Measurements from ENCODE around the gene RAD21L1.

The RAD21L1 gene

DNA sequence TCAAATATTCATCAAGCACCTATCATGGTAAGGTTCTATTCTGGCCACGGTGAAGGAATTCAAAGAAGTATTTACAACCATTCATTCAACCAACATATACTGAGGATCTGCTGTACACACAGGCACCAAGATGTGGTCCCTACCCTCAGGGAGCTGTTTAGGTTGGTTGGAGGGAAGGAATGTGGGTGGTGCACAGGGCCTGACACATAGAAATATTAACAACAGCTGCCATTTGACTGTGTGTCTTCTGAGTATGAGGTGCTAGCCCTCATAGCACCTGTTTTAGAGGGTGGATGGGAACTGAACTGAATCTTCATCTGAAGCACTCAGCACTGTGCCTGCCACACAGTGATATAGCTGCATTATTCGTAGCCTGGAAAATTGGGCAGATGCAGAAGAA, 47.5 kb downstream of the RAD21L1 start:
- DNase-seq (ENCODE audit: low spot score) = no peak

- DNase-seq (ENCODE audit: low spot score) = no peak
Measured at GRCh38 chr20:1274485-1275311, 48.9 kb downstream of the RAD21L1 start.

DNA sequence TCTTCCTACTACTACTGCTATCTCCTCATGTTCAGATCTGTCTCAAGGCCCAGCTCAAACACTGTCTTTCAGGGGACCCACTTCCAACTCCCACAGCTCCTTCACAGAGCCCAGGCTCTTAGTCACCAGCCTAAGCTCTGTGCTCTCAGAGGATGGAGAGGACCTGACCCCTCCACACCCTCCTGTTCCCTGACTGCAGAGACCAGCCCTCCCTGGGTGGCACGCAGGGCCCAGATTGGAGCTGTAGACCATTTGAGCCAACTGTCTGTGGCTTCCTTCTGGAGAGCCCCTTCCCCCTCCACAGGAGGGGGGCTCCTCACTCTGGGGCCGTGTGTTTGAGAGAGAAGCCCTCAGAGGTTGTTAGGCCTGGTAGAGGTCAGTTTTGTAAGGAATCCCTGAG, 50.1 kb downstream of the RAD21L1 start:
- DNase-seq (ENCODE audit: low spot score) = no peak

DNA sequence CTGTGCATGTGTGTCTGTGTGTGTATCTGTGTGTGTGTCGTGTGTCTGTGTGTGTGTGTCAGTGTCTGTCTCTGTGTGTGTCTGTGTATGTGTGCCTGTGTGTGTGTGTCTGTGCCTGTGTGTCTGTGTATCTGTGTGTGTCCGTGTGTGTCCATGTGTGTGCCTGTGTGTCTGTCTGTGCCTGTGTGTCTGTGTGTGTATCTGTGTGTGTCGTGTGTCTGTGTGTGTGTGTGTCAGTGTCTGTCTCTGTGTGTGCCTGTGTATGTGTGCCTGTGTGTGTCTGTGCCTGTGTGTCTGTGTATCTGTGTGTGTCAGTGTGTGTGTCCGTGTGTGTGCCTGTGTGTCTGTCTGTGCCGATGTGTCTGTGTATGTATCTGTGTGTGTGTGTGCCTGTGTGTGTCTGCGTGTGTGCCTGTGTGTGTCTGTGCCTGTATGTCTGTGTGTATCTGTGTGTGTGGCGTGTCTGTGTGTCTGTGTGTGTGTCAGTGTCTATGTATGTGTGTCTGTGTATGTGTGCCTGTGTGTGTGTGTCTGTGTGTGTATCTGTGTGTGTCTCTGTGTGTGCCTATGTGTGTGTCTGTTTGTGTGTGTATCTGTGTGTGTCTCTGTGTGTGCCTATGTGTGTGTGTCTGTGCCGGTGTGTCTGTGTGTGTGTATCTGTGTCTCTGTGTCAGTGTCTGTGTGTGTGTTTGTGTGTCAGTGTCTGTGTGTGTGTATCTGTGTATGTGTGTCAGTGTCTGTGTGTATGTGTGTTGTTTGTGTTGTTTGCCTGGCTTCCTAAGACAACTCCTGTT, 51.9 kb downstream of the RAD21L1 start:
- DNase-seq (ENCODE audit: low spot score) = no peak

DNA sequence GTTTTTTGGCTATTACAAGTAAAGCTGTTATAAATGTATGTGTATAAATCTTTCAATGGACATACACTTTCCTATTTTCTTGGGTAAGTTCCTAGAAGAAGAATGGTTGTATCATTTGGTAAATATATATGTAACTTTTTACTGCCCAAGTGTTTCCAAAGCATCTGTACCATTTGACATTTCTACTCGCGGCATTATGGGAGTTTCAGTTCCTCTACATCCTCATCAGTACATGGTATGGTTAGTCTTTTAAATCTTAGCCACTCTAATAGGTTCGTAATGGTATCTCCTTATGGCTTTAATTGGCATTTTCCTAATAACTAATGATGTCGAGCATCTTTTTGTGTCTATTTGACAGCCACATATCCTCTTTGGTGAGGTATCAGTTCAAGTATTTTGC, 53.1 kb downstream of the RAD21L1 start:
- no peak for DNase-seq (ENCODE audit: low spot score)

- no peak for DNase-seq (ENCODE audit: low spot score)
Measured at GRCh38 chr20:1280195-1281102, 54.6 kb downstream of the RAD21L1 start.

GRCh38 chr20:1281279-1282057, 55.6 kb downstream of the RAD21L1 start:
- no peak for DNase-seq (ENCODE audit: low spot score)

DNA sequence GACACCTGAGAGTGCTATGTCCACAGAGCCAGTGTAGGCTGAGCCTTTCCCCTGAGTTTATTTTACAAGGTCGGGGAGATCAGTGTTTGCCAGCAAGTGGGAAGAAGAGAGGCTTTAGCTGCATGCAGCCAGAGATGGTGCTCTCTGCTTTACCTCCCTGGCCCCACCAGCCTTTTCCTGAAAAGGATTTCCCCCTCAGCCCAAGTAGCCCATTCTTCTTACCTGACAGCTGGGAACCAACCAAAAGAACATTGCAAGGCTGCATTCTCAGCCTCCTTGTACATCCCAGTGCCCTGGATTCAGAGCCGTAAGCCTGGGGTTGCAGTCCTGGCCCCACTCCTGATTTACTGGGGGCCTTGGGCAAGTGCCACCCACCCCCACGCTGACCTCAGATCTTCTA, 57.1 kb downstream of the RAD21L1 start:
- DNase-seq (ENCODE audit: low spot score) = no peak

DNA sequence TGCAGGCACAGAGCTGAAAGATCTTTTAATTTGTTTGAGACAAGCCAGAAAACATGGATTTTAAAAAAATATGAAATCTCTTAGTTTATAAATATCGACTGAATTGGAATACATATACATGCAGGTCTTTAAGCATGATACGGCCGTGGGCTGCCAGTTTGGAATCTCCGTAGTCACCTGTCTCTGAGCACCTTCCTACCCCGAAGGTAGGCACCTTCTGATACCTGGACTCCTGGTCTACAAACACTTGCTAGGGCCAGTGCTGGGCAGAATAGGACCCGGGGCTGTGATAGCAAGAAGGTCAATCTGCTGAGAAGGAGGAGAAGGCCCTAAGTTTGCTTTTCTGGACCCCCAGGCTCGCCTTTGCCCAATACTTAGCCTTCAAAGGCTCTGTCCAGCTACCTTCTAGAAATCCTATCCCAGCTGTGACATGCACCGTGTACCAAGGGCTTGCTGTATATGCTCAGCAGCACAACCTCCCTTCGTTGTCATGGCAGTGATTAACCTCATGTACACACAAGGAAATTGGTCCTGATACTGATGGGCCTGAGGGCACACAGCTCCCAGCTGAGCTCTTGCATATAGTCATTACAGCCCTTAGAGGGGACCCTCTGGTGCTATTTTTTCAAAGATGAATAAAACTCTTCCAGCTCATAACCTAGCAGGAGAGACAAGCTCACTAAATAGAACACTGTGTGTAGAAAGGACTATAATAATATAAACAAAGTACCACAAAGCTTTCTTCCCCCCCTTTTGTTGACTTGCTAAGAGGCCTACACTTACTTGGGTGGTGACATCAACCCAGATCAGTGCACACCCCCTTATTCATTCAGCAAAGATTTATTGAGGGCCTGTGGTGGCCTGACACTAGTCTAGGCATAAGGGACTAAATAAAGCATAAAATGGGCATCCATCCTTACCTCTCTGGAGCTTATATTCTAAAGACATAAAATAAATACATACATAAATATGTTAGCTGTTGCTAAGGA, 58.0 kb downstream of the RAD21L1 start:
- DNase-seq (ENCODE audit: low spot score) = no peak

DNA sequence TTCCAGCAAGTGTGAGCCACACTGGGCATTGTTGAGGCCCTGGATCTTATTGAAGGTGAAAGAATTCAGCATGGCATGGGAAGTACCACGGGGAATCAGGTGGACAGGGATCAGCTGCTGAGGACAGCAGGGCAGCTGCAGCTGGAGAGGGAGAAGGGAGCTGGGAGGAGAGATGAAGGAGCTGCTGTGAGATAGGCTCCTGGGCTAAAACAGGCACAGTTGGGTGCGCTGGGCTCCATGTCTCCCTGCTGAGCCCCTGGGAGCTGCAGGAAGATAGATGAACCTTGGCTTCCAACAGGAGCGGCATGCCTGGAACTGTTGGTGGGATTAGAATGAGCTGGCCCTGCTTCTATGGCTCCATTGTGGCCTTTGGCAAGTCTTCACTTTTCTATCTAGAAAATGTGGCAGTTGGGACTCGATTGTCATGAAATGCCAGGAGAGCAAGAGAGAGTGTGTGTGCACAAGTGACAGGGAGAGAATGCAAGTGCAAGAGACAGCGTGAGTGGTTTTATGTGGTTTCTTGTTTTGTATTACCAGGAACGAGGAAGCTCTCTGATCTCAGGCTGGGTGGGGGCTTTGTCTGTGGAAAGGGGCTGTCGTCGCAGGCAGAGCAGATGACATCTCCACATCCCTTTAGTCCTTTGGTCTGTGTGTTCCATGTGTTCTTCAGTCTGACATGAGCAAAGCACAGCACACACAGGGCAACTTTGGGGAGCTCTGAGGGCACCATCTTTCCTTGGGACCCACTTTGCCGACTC, 60.6 kb downstream of the RAD21L1 start:
- no peak for DNase-seq (ENCODE audit: low spot score)

- no peak for DNase-seq (ENCODE audit: low spot score)
Measured at GRCh38 chr20:1287306-1287705, 61.5 kb downstream of the RAD21L1 start.

DNA sequence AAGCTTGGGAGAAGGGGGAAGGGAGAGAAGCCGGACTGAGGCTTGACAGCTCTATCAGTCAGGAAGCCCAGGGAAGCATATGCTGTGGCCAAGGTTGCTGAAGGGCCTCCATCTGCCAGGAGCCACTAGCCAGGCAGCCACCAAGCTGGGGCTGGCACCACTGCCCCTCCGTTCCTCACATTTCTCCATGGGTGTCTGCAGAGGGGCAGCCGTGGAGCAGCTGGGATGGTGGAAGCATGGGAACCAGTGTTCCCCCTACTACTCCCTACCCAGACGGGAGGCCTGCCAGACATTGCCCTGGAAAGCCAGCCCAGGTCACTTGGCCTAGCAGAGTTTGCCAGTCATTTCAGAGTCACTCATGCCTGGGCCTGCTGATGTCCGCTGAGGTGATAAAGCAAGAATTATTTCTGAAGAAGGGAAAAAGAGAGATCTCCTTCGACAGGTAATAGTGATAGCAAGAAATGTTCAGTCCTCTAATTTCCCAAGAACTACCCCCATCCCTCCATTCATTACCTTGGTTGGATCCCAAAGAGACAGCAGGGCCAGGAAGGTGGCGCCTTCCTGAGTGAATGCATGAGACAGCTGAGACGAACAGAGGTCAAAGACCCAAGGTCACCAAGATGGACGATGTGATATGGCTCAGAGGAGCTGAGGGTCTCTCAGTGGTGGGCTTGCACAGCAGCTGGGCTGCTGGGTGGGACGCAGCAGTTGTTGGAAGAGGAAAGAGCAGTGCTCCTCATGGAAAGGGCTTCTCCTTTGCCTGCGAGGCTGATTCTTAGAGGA, 62.1 kb downstream of the RAD21L1 start:
- DNase-seq (ENCODE audit: low spot score) = no peak

GRCh38 chr20:1291191-1291741, 65.4 kb downstream of the RAD21L1 start:
- no peak for DNase-seq (ENCODE audit: low spot score)

GRCh38 chr20:1292620-1293019, 66.8 kb downstream of the RAD21L1 start:
- no peak for DNase-seq (ENCODE audit: low spot score)

DNA sequence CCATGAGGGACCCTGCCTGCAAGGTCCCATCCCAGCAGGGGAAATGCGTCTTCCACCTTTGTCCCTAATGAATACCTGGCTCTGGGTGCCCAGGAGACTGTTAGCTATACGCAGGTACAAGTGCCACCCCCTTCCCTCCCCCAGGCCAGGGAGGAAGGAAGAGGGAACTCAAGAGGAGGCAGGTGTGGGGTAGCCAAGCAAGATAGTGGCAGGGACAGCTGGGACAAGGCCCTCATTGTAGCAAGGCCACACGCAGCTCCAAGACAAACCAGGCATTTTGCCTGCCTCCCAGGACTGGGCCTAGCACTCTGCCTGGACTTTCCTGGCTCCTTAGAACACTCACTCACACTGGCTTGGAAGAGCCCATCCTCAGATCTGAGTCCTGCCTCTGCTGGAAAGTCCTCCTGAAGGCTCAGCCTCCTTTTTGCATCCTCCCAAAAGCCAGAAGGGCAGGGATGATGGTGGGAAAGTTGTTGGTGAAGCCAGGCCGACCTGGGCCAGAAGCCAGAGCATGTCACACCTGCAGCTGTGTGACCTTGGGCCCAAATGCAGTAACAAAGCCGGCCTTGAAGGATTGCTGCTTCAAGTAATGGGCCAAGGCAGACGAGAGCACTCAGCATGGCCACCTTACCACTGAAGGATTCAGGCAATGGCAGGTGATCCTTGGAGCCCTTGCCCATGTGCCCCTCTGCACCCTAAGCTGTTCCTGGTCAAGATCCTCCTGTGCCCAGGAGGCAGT, 68.0 kb downstream of the RAD21L1 start:
- DNase-seq (ENCODE audit: low spot score) = no peak

GRCh38 chr20:1294497-1294896, 68.7 kb downstream of the RAD21L1 start:
- DNase-seq (ENCODE audit: low spot score) = no peak

- DNase-seq (ENCODE audit: low spot score) = no peak
Measured at GRCh38 chr20:1295276-1295930, 69.6 kb downstream of the RAD21L1 start.
